Dermis microvascular lymphatic vessel endothelial cell (primary cell): ENCODE results near the gene CTXND2. TPM values are rescaled to one million over a fixed set of nuclear protein-coding genes. Genes with fewer than 3 reads are reported as not detected.

Experiments
- DNase-seq, 2 donors: peaks; one replicate each; pipeline versions ENCODE4 v3.0.0 to v3.0.0-alpha.2; 2010; ENCODE audit warnings: low read depth in 2 of 2
- total RNA-seq: library from RNA; depleted of rRNA; stranded (reverse); fragments of >200 nt; gene quantifications from 2 replicates; pipeline ENCODE4 v1.2.1, GENCODE V29; 2014

CTXND2 gene
- total RNA-seq, 1 donor from 2014 or later = not detected

- no peak for DNase-seq
These were observed 73.7 kb downstream of the CTXND2 start for GRCh38 chr1:150960646-150961045.

GRCh38 chr1:150961756-150962155 is 74.8 kb downstream of the CTXND2 start:
- no peak for DNase-seq

Other genes with a start within 250 kb of the CTXND2 start
- 10.7 and 10.9 TPM in 2 replicates for gene GOLPH3L, start 190.0 kb upstream of the CTXND2 start, total RNA-seq
- gene HORMAD1, start 166.2 kb upstream of the CTXND2 start, total RNA-seq = not detected in 2 replicates
- 27.9 and 51.7 TPM in 2 replicates for gene CTSS, start 121.4 kb upstream of the CTXND2 start, total RNA-seq
- 0.51 and 0.63 TPM in 2 replicates for gene CTSK, start 78.9 kb upstream of the CTXND2 start, total RNA-seq
- gene ARNT, start 10.5 kb upstream of the CTXND2 start, total RNA-seq = 16.0 and 19.6 TPM in 2 replicates
- gene SETDB1, start 39.2 kb downstream of the CTXND2 start, total RNA-seq = 25.9 and 32.9 TPM in 2 replicates
- 64.7 and 92.7 TPM in 2 replicates for gene CERS2, start 87.7 kb downstream of the CTXND2 start, total RNA-seq
- not detected in 2 replicates for gene ANXA9, start 95.2 kb downstream of the CTXND2 start, total RNA-seq
- gene MINDY1, start 119.8 kb downstream of the CTXND2 start, total RNA-seq = 9.0 and 9.5 TPM in 2 replicates
- 4.0 and 8.0 TPM in 2 replicates for gene PRUNE1, start 121.3 kb downstream of the CTXND2 start, total RNA-seq
- gene BNIPL, start 149.4 kb downstream of the CTXND2 start, total RNA-seq = under 0.01 and 0.13 TPM in 2 replicates
- gene C1orf56, start 160.6 kb downstream of the CTXND2 start, total RNA-seq = 1.0 and 1.1 TPM in 2 replicates
- 42.2 and 61.4 TPM in 2 replicates for gene CDC42SE1, start 172.5 kb downstream of the CTXND2 start, total RNA-seq
- 1.3 and 1.8 TPM in 2 replicates for gene MLLT11, start 173.3 kb downstream of the CTXND2 start, total RNA-seq
- gene GABPB2, start 183.6 kb downstream of the CTXND2 start, total RNA-seq = 5.6 and 6.4 TPM in 2 replicates